NCI-H2029 (cell line): ENCODE results near the gene AKT1S1.
"Not testable (repeated sequence)": the region's sequence is repeated elsewhere in the genome, so short reads cannot be mapped to it uniquely, and the experiment has no call there.

Experiments
- DNase-seq: peaks from one replicate; lab custom pipeline; 2025; lab: John Stamatoyannopoulos, UW

Gene AKT1S1

GRCh38 chr19:49836176-49837008 is 40.8 kb downstream of the AKT1S1 start:
- no peak for DNase-seq

- no peak for DNase-seq
Measured at GRCh38 chr19:49835562-49835961, 41.6 kb downstream of the AKT1S1 start.

GRCh38 chr19:49833599-49833998 is 43.6 kb downstream of the AKT1S1 start:
- DNase-seq, result no peak

GRCh38 chr19:49832556-49832955 is 44.6 kb downstream of the AKT1S1 start:
- no peak for DNase-seq

- DNase-seq, result no peak
Measured at GRCh38 chr19:49831592-49831991, 45.6 kb downstream of the AKT1S1 start.

- DNase-seq, result no peak
Measured at GRCh38 chr19:49830766-49831165, 46.4 kb downstream of the AKT1S1 start.

GRCh38 chr19:49829721-49830120 is 47.4 kb downstream of the AKT1S1 start:
- no peak for DNase-seq

- DNase-seq, result no peak
Measured at GRCh38 chr19:49829200-49829599, 48.0 kb downstream of the AKT1S1 start.

- DNase-seq, result no peak
Measured at GRCh38 chr19:49827034-49827433, 50.1 kb downstream of the AKT1S1 start.

- no peak for DNase-seq
Measured at GRCh38 chr19:49824662-49825061, 52.5 kb downstream of the AKT1S1 start.

GRCh38 chr19:49823472-49823871 is 53.7 kb downstream of the AKT1S1 start:
- peak; percentile 92 for DNase-seq

GRCh38 chr19:49820125-49820524 is 57.0 kb downstream of the AKT1S1 start:
- peak; percentile 75 for DNase-seq

GRCh38 chr19:49819452-49820115 is 57.6 kb downstream of the AKT1S1 start:
- not testable (repeated sequence) for DNase-seq
